ENCODE data around the gene DHRS12.

DHRS12 gene

GRCh38 chr13:51801631-51802099, 2.3 kb downstream of the DHRS12 start:
- no peaks in the 10 kb centered on the region for H3K27me3 ChIP-seq
- no peak overlapping the region for H3K4me3 ChIP-seq (ENCODE audit: low read depth, low read length)
- TF ChIP-seq, protein P1, sequence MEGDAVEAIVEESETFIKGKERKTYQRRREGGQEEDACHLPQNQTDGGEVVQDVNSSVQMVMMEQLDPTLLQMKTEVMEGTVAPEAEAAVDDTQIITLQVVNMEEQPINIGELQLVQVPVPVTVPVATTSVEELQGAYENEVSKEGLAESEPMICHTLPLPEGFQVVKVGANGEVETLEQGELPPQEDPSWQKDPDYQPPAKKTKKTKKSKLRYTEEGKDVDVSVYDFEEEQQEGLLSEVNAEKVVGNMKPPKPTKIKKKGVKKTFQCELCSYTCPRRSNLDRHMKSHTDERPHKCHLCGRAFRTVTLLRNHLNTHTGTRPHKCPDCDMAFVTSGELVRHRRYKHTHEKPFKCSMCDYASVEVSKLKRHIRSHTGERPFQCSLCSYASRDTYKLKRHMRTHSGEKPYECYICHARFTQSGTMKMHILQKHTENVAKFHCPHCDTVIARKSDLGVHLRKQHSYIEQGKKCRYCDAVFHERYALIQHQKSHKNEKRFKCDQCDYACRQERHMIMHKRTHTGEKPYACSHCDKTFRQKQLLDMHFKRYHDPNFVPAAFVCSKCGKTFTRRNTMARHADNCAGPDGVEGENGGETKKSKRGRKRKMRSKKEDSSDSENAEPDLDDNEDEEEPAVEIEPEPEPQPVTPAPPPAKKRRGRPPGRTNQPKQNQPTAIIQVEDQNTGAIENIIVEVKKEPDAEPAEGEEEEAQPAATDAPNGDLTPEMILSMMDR (IDR thresholded peaks at IDR 0.05; ENCODE audit: low read depth, low read length), result no peak
- H3K9me3 ChIP-seq, result no peaks in the 10 kb centered on the region
- peaks cover 30% of the 10 kb centered on the region for H3K4me1 ChIP-seq
- DNase-seq, result no peak
- no peaks in the 10 kb centered on the region for H3K36me3 ChIP-seq

DNA sequence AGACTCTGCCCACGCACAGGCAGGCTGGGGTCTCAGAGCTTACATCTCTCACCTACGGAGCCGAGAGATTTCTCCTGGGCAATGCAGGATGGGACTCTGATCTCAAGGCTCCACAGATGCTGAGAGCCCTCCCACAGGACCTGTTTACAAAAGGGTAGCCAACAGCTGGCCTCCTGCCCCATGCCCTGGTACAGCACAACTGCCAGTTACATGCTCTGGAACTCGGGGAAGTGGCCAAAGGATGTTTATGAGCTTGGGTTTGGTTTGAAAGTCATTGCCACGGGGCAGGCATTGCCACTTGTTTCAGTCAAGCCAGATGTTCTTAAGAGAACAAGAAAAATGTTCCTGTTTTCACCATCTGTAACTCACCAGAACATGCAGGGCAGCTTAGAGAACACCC, 3.5 kb downstream of the DHRS12 start:
- Histone ChIP-seq H3K9me3 (no peaks in the 10 kb centered on the region), H3K4me3 (ENCODE audit: low read depth, low read length) (no peak overlapping the region), H3K27me3 (no peaks in the 10 kb centered on the region), H3K36me3 (no peaks in the 10 kb centered on the region), H3K4me1 (peaks cover 38% of the 10 kb centered on the region)
- TF ChIP-seq, protein P1 (IDR thresholded peaks at IDR 0.05; ENCODE audit: low read depth, low read length), result no peak
- no peak for DNase-seq

DNA sequence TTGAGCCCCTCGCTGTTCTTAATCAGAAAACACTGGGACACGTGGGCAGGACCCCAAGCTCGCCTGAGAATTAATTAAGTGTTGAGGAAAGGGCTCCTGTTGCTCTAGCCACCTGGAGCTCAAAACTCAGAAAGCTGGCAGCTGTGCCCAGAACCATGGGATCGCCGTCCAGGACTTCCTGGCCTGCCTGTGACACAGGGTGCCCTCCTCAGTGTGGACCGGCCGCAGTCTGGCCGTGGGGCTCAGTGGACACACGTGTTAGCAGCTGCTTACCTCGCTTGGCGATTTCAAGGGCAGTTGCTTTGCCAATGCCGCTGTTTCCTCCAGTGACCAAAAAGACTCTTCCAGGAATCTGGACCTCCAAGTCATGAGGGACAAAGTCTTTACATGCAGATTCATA, 4.7 kb downstream of the DHRS12 start:
- H3K4me3 ChIP-seq (ENCODE audit: low read depth, low read length), result no peak overlapping the region
- TF ChIP-seq, protein P1 (IDR thresholded peaks at IDR 0.05; ENCODE audit: low read depth, low read length), result no peak
- H3K4me1 ChIP-seq, result peaks cover 45% of the 10 kb centered on the region

GRCh38 chr13:51797664-51798488, 6.1 kb downstream of the DHRS12 start:
- peak; percentile 73 for DNase-seq
- no peaks in the 10 kb centered on the region for H3K9me3 ChIP-seq
- peaks cover 40% of the 10 kb centered on the region for H3K4me1 ChIP-seq
- TF ChIP-seq, protein P1 (IDR thresholded peaks at IDR 0.05; ENCODE audit: low read depth, low read length), result peak; percentile 73
- H3K27me3 ChIP-seq, result no peaks in the 10 kb centered on the region
- no peak overlapping the region for H3K4me3 ChIP-seq (ENCODE audit: low read depth, low read length)
- no peaks in the 10 kb centered on the region for H3K36me3 ChIP-seq

More for the DNA sequence above, 4.7 kb downstream of the DHRS12 start:
- H3K9me3 ChIP-seq, result no peaks in the 10 kb centered on the region
- no peaks in the 10 kb centered on the region for H3K36me3 ChIP-seq
- H3K27me3 ChIP-seq, result no peaks in the 10 kb centered on the region
- no peak for DNase-seq

GRCh38 chr13:51796546-51796945, 7.4 kb downstream of the DHRS12 start:
- TF ChIP-seq, protein P1 (IDR thresholded peaks at IDR 0.05; ENCODE audit: low read depth, low read length), result no peak
- DNase-seq, result no peak
- Histone ChIP-seq H3K4me3 (ENCODE audit: low read depth, low read length) (no peak overlapping the region), H3K36me3 (no peaks in the 10 kb centered on the region), H3K27me3 (no peaks in the 10 kb centered on the region), H3K4me1 (peaks cover 33% of the 10 kb centered on the region), H3K9me3 (no peaks in the 10 kb centered on the region)

- H3K4me1 ChIP-seq, result peaks cover 33% of the 10 kb centered on the region
- H3K9me3 ChIP-seq, result no peaks in the 10 kb centered on the region
- no peak overlapping the region for H3K4me3 ChIP-seq (ENCODE audit: low read depth, low read length)
- H3K27me3 ChIP-seq, result no peaks in the 10 kb centered on the region
- DNase-seq, result no peak
- H3K36me3 ChIP-seq, result no peaks in the 10 kb centered on the region
- TF ChIP-seq, protein P1 (IDR thresholded peaks at IDR 0.05; ENCODE audit: low read depth, low read length), result no peak
Observed at GRCh38 chr13:51795419-51795818, 8.5 kb downstream of the DHRS12 start.

All from BE2C (cell line).